Esophagus muscularis mucosa (tissue), 4 donors: ENCODE data around the gene SLC2A1. TPM values are rescaled to one million over a fixed set of nuclear protein-coding genes. Genes with fewer than 3 reads are reported as not detected.

Source experiments
- DNase-seq: peaks from one replicate; pipeline ENCODE4 v3.0.0-alpha.2; 2017; ENCODE audit errors: extremely low spot score
- H3K27ac ChIP-seq, 4 donors: fragments of 200-600 bp; sonication (generic); replicated peaks in 1 of 4; 1 replicate in 3 of 4; 2 replicates in 1 of 4; pipeline ENCODE4 v1.5.1; 2016 to 2019; ENCODE audit warnings: mild to moderate bottlenecking in 1 of 4
- H3K27me3 ChIP-seq, 4 donors: fragments of 200-600 bp; sonication (generic); one replicate each; pipeline versions ENCODE4 v1.5.1 to v1.6.0; 2016 to 2019
- H3K36me3 ChIP-seq, 4 donors: fragments of 200-600 bp; sonication (generic); one replicate each; pipeline ENCODE4 v1.5.1; 2016 to 2019
- H3K4me1 ChIP-seq, 4 donors: fragments of 200-600 bp; sonication (generic); one replicate each; pipeline ENCODE4 v1.5.1; 2016 to 2019
- H3K4me3 ChIP-seq, 4 donors: fragments of 200-600 bp; sonication (generic); 1 replicate in 2 of 4; 2 replicates in 2 of 4; pipeline ENCODE4 v1.5.1; 2016 to 2019; ENCODE audit warnings: mild to moderate bottlenecking in 4 of 4, moderate library complexity in 1 of 4
- H3K9me3 ChIP-seq, 4 donors: fragments of 200-600 bp; sonication (generic); 1 replicate in 3 of 4; 2 replicates in 1 of 4; pipeline ENCODE4 v1.5.1; 2016 to 2019
- EP300 ChIP-seq: sonication (generic); formaldehyde crosslinking; IDR thresholded peaks from one replicate; pipeline ENCODE4 v1.6.1; 2017; ENCODE audit warnings: antibody characterized with exemption
- POLR2A ChIP-seq: fragments of 450-650 bp; IDR thresholded peaks from one replicate; pipeline ENCODE4 v1.6.1; 2017; ENCODE audit warnings: antibody characterized with exemption, moderate library complexity, mild to moderate bottlenecking, low read depth
- POLR2AphosphoS5 ChIP-seq, 2 donors: sonication (generic); formaldehyde crosslinking; IDR thresholded peaks; one replicate each; pipeline ENCODE4 v1.6.1; 2017; ENCODE audit warnings: antibody characterized with exemption in 2 of 2
- WGBS: methylation state at CpG from one replicate; pipeline ENCODE4 v1.1.5; 2018; 5-methylcytosine and 5-hydroxymethylcytosine counted together
- intact Hi-C: fragments of 100-400 bp; cut with DNase I; formaldehyde crosslinking; loops from one replicate; pipeline ENCODE4 v1.15.1; 2023
- total RNA-seq, 4 donors: library from RNA; depleted of rRNA; stranded (reverse); fragments of >200 nt; gene quantifications; one replicate each; pipeline versions ENCODE4 v1.1.0 to v1.2.1, GENCODE V29; 2016
- TF ChIP-seq, protein P1 (sequence below), 3 experiments: fragments of 200-600 bp in 2 of 3; fragments of 450-650 bp in 1 of 3; sonication (generic) in 2 of 3; IDR thresholded peaks; one replicate each; pipeline ENCODE4 v1.5.1; 2017 to 2019; ENCODE audit warnings: antibody characterized with exemption in 3 of 3, mild to moderate bottlenecking in 2 of 3, moderate library complexity in 1 of 3

Gene SLC2A1
- total RNA-seq, 4 donors from 2014 or later, result 17.4 to 63.6 (median 31.8) TPM

GRCh38 chr1:42983253-42983652 is 24.6 kb upstream of the SLC2A1 start:
- DNase-seq, result no peak
- Histone ChIP-seq H3K27me3 (no peaks in the 10 kb centered on the region), H3K36me3 (peaks cover 0 to 4% (median 0%) of the 10 kb centered on the region in 4 donors), H3K4me3 (no peak overlapping the region), H3K27ac (no peak overlapping the region), H3K9me3 (no peaks in the 10 kb centered on the region), H3K4me1 (no peaks in the 10 kb centered on the region)
- TF ChIP-seq EP300 (no peak), POLR2A (no peak), POLR2AphosphoS5 (IDR thresholded peaks at IDR 0.05) (no peak)
- TF ChIP-seq, protein P1, sequence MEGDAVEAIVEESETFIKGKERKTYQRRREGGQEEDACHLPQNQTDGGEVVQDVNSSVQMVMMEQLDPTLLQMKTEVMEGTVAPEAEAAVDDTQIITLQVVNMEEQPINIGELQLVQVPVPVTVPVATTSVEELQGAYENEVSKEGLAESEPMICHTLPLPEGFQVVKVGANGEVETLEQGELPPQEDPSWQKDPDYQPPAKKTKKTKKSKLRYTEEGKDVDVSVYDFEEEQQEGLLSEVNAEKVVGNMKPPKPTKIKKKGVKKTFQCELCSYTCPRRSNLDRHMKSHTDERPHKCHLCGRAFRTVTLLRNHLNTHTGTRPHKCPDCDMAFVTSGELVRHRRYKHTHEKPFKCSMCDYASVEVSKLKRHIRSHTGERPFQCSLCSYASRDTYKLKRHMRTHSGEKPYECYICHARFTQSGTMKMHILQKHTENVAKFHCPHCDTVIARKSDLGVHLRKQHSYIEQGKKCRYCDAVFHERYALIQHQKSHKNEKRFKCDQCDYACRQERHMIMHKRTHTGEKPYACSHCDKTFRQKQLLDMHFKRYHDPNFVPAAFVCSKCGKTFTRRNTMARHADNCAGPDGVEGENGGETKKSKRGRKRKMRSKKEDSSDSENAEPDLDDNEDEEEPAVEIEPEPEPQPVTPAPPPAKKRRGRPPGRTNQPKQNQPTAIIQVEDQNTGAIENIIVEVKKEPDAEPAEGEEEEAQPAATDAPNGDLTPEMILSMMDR (IDR thresholded peaks at IDR 0.05), result no peak
- 46% methylated on average over 3 of the region's 3 CpGs for WGBS
- intact Hi-C loops, result no loop called here

- Histone ChIP-seq H3K9me3 (no peaks in the 10 kb centered on the region), H3K27me3 (no peaks in the 10 kb centered on the region), H3K4me1 (no peaks in the 10 kb centered on the region), H3K4me3 (no peak overlapping the region), H3K27ac (no peak overlapping the region), H3K36me3 (peaks cover 0 to 4% (median 0%) of the 10 kb centered on the region in 4 donors)
- WGBS, result 98% methylated on average over 6 of the region's 6 CpGs
- no peak for DNase-seq
- intact Hi-C loops, result no loop called here
- TF ChIP-seq POLR2AphosphoS5 (IDR thresholded peaks at IDR 0.05) (no peak), EP300 (no peak), POLR2A (no peak)
Observed at GRCh38 chr1:42982641-42983040, 24.0 kb upstream of the SLC2A1 start.

DNA sequence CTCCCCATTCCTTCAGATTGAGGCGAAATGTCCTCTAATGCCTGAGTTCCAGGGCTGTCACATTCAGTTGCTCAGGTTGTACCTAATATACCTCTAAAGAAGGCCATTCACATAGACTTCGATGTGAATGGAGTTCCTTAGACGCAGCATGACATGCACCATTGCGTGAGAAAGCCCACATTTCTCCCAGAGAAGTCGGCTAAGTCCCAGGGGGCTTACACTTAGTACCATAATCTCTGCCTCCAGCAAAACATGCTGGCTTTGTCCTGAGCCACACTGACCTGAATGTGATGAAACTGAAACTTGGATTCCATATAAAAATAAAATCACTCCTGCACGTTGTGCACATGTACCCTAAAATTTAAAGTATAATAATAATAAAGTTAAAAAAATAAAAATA is 23.2 kb upstream of the SLC2A1 start:
- no peaks in the 10 kb centered on the region for H3K9me3 ChIP-seq
- no peak overlapping the region for H3K27ac ChIP-seq
- no peaks in the 10 kb centered on the region for H3K27me3 ChIP-seq
- TF ChIP-seq EP300 (no peak), POLR2AphosphoS5 (IDR thresholded peaks at IDR 0.05) (no peak), POLR2A (no peak)
- TF ChIP-seq, protein P1 (IDR thresholded peaks at IDR 0.05), result no peak
- peaks cover 0 to 4% (median 0%) of the 10 kb centered on the region in 4 donors for H3K36me3 ChIP-seq
- intact Hi-C loops, result no loop called here
- DNase-seq, result no peak
- no peaks in the 10 kb centered on the region for H3K4me1 ChIP-seq
- 76% methylated on average over 6 of the region's 6 CpGs for WGBS
- H3K4me3 ChIP-seq, result no peak overlapping the region

GRCh38 chr1:42981255-42981805 is 22.7 kb upstream of the SLC2A1 start:
- intact Hi-C loops, result no loop called here
- Histone ChIP-seq H3K9me3 (no peaks in the 10 kb centered on the region), H3K27ac (no peak overlapping the region), H3K4me1 (no peaks in the 10 kb centered on the region), H3K27me3 (no peaks in the 10 kb centered on the region), H3K4me3 (no peak overlapping the region), H3K36me3 (peaks cover 0 to 4% (median 0%) of the 10 kb centered on the region in 4 donors)
- 76% methylated on average over 4 of the region's 4 CpGs for WGBS
- DNase-seq, result no peak
- TF ChIP-seq POLR2AphosphoS5 (IDR thresholded peaks at IDR 0.05) (no peak), POLR2A (no peak), EP300 (no peak)
- TF ChIP-seq, protein P1 (IDR thresholded peaks at IDR 0.05), result no peak

GRCh38 chr1:42979896-42980800 is 21.5 kb upstream of the SLC2A1 start:
- no peaks in the 10 kb centered on the region for H3K9me3 ChIP-seq
- peaks cover 0 to 4% (median 0%) of the 10 kb centered on the region in 4 donors for H3K36me3 ChIP-seq
- H3K4me3 ChIP-seq, result no peak overlapping the region
- H3K27me3 ChIP-seq, result no peaks in the 10 kb centered on the region
- no peak overlapping the region for H3K27ac ChIP-seq
- DNase-seq, result no peak
- intact Hi-C loops, result no loop called here
- TF ChIP-seq POLR2A (no peak), EP300 (no peak), POLR2AphosphoS5 (IDR thresholded peaks at IDR 0.05) (no peak)
- TF ChIP-seq, protein P1 (IDR thresholded peaks at IDR 0.05), result no peak
- 83% methylated on average over 9 of the region's 9 CpGs for WGBS
- no peaks in the 10 kb centered on the region for H3K4me1 ChIP-seq
